GM10248 (cell line): ENCODE results near the gene GTF2A1.
"Not testable (repeated sequence)": the region's sequence is repeated elsewhere in the genome, so short reads cannot be mapped to it uniquely, and the experiment has no call there.

Experiments
- CTCF ChIA-PET: fragments of 300-600 bp; sonication (Branson Sonifier 250); formaldehyde crosslinking; extraction: SDS; loops from one replicate; lab custom pipeline; 2021; ENCODE audit warnings: antibody characterized with exemption; lab: Yijun Ruan, JAX
- POLR2A ChIA-PET: fragments of 350-650 bp; sonication (Branson Sonifier 250); formaldehyde crosslinking; extraction: SDS; loops from one replicate; lab custom pipeline; 2020; ENCODE audit warnings: antibody characterized with exemption; lab: Yijun Ruan, JAX
- DNase-seq: peaks from one replicate; pipeline ENCODE4 v3.0.0; 2012; ENCODE audit errors: extremely low spot score
- TF ChIP-seq, protein P1 (sequence below): IDR thresholded peaks from 2 replicates; pipeline ENCODE4 v1.5.1; 2012; ENCODE audit warnings: mild to moderate bottlenecking, low read depth; ENCODE audit errors: extremely low read depth, missing control alignments, control extremely low read depth

Gene GTF2A1

DNA sequence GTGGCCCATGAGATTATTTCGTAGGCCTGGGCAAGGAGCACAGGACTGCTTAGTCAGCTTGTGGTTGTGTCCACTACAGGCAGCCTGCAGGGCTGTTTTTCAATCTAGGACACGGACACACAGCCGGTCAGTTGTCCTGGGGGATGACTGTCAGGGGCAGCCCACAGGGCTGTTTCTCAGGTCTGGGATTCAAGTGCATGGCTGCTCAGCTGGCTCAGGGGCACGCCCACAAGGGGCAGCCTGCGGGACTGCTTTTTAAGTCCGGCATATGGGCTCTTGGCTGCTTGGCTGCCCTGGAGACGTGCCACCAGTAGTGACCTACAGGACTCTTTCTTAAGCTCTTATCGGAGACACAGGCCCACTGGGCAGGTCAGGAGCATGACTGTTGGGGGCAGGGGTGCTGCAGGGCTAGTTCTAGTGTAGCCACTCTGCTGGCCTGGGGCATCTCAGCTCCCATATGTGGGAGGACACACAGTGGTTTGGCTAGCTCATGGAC, 26.6 kb upstream of the GTF2A1 start:
- POLR2A ChIA-PET, result no interaction called here
- TF ChIP-seq, protein P1, sequence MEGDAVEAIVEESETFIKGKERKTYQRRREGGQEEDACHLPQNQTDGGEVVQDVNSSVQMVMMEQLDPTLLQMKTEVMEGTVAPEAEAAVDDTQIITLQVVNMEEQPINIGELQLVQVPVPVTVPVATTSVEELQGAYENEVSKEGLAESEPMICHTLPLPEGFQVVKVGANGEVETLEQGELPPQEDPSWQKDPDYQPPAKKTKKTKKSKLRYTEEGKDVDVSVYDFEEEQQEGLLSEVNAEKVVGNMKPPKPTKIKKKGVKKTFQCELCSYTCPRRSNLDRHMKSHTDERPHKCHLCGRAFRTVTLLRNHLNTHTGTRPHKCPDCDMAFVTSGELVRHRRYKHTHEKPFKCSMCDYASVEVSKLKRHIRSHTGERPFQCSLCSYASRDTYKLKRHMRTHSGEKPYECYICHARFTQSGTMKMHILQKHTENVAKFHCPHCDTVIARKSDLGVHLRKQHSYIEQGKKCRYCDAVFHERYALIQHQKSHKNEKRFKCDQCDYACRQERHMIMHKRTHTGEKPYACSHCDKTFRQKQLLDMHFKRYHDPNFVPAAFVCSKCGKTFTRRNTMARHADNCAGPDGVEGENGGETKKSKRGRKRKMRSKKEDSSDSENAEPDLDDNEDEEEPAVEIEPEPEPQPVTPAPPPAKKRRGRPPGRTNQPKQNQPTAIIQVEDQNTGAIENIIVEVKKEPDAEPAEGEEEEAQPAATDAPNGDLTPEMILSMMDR, result no peak
- DNase-seq, result no peak
- CTCF ChIA-PET, result interaction anchor here (1.0 to 3.0 kb wide), 2 partner anchors 12 to 22 kb away, joined by 3 to 10 read pairs; no protein-coding TSS in a partner anchor

DNA sequence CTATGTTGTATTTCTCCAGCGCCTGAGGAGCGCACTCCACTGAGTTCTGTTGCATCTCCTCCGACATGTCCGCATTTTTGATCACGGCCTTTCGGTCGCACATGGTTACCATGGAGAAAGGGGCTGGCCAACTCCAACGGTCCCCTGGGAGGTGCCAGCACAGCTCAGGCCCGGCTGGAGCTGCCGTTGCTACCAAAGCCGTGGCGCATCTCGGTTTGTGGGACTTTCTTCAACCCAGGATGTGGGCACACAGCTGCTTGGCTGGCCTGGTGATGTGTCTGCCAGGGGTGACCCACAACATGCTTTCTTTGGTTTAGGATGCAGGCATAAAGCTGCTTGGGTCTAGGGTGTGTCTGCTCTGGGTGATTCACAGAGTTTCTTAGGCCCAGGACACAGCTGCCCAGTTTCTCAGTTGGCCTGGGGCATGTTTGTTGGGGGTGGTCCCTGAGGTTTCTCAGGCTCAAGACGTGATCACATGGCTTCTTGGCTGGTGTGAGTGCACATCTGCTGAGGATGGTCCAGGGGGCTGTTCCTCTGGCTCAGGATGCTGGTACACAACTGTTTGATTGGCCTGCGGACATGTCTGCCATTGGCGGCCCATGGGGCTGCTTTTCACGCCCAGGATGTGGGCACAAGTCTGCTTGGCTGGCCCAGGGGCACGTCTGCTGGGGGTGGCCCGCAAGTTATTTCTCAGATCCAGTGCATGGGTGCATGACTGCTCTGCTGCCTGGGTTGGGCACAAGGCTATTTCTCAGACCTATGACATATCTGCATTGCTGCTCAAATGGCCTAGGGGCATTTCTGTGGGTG, 25.9 kb upstream of the GTF2A1 start:
- ChIA-PET POLR2A (no interaction called here), CTCF (interaction anchor here (1.0 to 3.0 kb wide), 2 partner anchors 12 to 23 kb away, joined by 3 to 10 read pairs; no protein-coding TSS in a partner anchor)
- DNase-seq, result no peak
- TF ChIP-seq, protein P1, result no peak

DNA sequence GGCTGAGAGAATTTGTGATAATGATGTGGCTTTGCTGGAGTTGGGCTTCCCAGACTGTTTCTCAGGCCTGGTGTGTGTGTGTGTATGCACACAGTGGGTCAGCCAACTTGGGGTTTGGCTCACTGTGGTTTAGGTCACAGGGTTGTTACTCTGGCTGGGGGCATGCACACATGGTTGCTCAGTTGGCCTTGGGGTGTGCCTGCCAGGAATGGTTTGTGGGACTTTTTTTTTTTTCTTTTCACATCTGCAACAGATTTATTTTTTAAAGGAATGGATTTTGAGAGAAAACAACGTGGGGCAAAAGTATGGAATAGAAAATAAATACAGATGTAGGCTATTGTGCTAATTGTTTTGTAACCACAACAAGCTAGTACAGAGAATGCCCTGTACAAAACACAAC, 25.0 kb upstream of the GTF2A1 start:
- POLR2A ChIA-PET, result no interaction called here
- no peak for DNase-seq
- TF ChIP-seq, protein P1, result no peak
- CTCF ChIA-PET, result no interaction called here

DNA sequence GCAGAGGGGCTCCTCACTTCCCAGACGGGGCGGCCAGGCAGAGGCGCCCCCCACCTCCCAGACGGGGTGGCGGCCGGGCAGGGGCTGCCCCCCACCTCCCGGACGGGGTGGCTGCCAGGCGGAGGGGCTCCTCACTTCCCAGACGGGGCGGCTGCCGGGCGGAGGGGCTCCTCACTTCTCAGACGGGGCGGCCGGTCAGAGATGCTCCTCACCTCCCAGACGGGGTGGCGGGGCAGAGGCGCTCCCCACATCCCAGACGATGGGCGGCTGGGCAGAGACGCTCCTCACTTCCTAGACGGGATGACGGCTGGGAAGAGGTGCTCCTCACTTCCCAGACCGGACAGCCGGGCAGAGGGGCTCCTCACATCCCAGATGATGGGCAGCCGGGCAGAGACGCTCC, 23.7 kb upstream of the GTF2A1 start:
- DNase-seq, CTCF ChIA-PET, POLR2A ChIA-PET: not testable (repeated sequence)

DNA sequence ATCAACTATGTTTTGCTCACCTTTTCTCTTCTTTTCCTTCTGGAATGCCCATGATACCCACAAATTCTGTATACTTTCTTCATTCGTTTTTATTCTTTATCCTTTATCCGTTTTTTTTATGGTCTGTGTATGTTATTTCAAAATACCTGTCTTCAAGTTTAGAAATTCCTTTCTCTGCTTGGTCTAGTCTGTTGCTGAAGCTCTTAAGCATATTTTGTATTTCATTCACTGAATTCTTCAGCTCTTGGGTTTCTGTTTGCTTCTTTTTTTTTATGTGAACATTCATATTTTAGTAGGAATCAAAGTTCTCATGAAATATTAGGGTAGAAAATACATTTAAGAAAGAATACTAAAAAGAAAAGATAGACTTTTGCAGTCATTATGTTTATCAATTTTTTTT, 22.7 kb upstream of the GTF2A1 start:
- ChIA-PET POLR2A (no interaction called here), CTCF (no interaction called here)
- TF ChIP-seq, protein P1, result no peak
- no peak for DNase-seq

DNA sequence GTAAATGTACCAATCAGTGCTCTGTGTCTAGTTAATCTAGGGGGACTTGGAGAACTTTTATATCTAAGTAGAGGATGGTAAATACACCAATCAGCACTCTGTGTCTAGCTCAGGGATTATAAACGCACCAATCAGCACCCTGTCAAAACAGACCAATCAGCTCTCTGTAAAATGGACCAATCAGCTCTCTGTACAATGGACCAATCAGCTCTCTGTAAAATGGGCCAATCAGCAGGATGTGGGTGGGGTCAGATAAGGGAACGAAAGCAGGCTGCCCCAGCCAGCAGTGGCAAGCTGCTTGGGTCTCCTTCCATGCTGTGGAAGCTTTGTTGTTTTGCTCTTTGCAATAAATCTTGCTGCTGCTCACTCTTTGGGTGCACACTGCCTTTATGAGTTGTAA, 16.1 kb upstream of the GTF2A1 start:
- ChIA-PET POLR2A (interaction anchor here (1.0 kb wide), 1 partner anchor 18 kb away, joined by 4 read pairs; no protein-coding TSS in a partner anchor), CTCF (interaction anchor here (1.2 to 1.3 kb wide), 2 partner anchors 14 to 33 kb away, joined by 5 read pairs; no protein-coding TSS in a partner anchor)
- DNase-seq, result not testable (repeated sequence)

DNA sequence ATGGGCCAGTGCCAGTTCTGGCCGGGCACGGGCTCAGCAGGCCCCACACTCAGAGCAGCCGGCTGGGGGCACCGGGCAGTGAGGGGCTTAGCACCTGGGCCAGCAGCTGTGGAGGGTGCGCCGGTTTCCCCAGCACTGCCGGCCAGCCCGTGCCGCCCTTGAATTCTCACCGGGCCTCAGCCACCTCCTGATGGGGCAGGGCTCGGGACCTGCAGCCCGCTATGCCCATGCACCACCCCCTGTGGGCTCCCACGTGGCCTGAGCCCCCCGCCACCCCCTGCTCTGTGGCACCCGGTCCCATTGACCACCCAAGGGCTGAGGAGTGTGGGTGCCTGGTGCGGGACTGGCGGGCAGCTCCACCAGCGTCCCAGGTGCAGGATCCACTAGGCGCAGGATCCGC, 15.4 kb upstream of the GTF2A1 start:
- POLR2A ChIA-PET, result interaction anchor here (1.0 kb wide), 1 partner anchor 17 kb away, joined by 4 read pairs; no protein-coding TSS in a partner anchor
- DNase-seq, result no peak
- TF ChIP-seq, protein P1, result no peak
- CTCF ChIA-PET, result interaction anchor here (1.2 to 1.3 kb wide), 2 partner anchors 14 to 33 kb away, joined by 5 read pairs; no protein-coding TSS in a partner anchor
